ENCODE data around the gene CNTN4. TPM values are rescaled to one million over a fixed set of nuclear protein-coding genes. Genes with fewer than 3 reads are reported as not detected.

CNTN4 gene
- total and polyA plus RNA-seq, 2 experiments from 2014 or later, result 0.91 to 4.0 TPM

- no peak overlapping the region for H3K27ac ChIP-seq (ENCODE audit: low read depth)
- no peaks in the 10 kb centered on the region for H3K79me2 ChIP-seq (replicated peaks; ENCODE audit: insufficient read depth)
- H3K9me3 Mint-ChIP-seq, result peaks cover 100% of the 10 kb centered on the region
- ATAC-seq (no peak), DNase-seq (ENCODE audit: low spot score) (no peak)
- no peaks in the 10 kb centered on the region for H3K27me3 ChIP-seq (ENCODE audit: insufficient read depth)
- no peaks in the 10 kb centered on the region for H3F3A ChIP-seq (replicated peaks; ENCODE audit: low read depth)
- no peaks in the 10 kb centered on the region for H3K4me1 Mint-ChIP-seq
- no peak overlapping the region for H3K4me2 ChIP-seq
- TF ChIP-seq POLR2AphosphoS5 (IDR thresholded peaks at IDR 0.05; ENCODE audit: low read depth), result no peak
- H2AFZ ChIP-seq, result no peak overlapping the region
- H3K9me2 ChIP-seq (ENCODE audit: insufficient read depth), result no peaks in the 10 kb centered on the region
- H3K36me3 ChIP-seq (ENCODE audit: insufficient read depth), result no peaks in the 10 kb centered on the region
- H3K4me3 Mint-ChIP-seq, result no peak overlapping the region
- no peaks in the 10 kb centered on the region for H4K20me1 ChIP-seq (replicated peaks; ENCODE audit: insufficient read depth)
- no peak overlapping the region for H3K27ac Mint-ChIP-seq
- no peaks in the 10 kb centered on the region for H3K4me1 ChIP-seq (ENCODE audit: insufficient read depth)
- H3K36me3 Mint-ChIP-seq (ENCODE audit: low read depth), result peaks cover 37% of the 10 kb centered on the region
- H3K27me3 Mint-ChIP-seq (ENCODE audit: insufficient read depth, low read depth, poor library complexity), result peaks cover 5% of the 10 kb centered on the region
- H3K4me3 ChIP-seq, result no peak overlapping the region
Measured at GRCh38 chr3:3069723-3070122, 971.1 kb downstream of the CNTN4 start.

GRCh38 chr3:3071136-3071535, 972.5 kb downstream of the CNTN4 start:
- no peak for TF ChIP-seq REST (IDR thresholded peaks at IDR 0.05; ENCODE audit: unreplicated experiment)
- H3K9me3 Mint-ChIP-seq, result peaks cover 100% of the 10 kb centered on the region
- H3K36me3 ChIP-seq (ENCODE audit: insufficient read depth), result no peaks in the 10 kb centered on the region
- no peak overlapping the region for H3K4me3 Mint-ChIP-seq
- no peak overlapping the region for H3K4me3 ChIP-seq
- peak overlapping the region; percentile 43; the same call in 1 of the 2 replicates for H2AFZ ChIP-seq
- peaks cover 2% of the 10 kb centered on the region for H3K27me3 Mint-ChIP-seq (ENCODE audit: insufficient read depth, low read depth, poor library complexity)
- no peaks in the 10 kb centered on the region for H3K4me1 ChIP-seq (ENCODE audit: insufficient read depth)
- H3K79me2 ChIP-seq (replicated peaks; ENCODE audit: insufficient read depth), result no peaks in the 10 kb centered on the region
- DNase-seq (ENCODE audit: low spot score) (no peak), ATAC-seq (no peak)
- no peaks in the 10 kb centered on the region for H3F3A ChIP-seq (replicated peaks; ENCODE audit: low read depth)
- H3K27ac ChIP-seq (ENCODE audit: low read depth), result no peak overlapping the region
- H3K27ac Mint-ChIP-seq, result no peak overlapping the region
- H3K36me3 Mint-ChIP-seq (ENCODE audit: low read depth), result peaks cover 30% of the 10 kb centered on the region; the same call in 2 of the 3 replicates
- H3K9me2 ChIP-seq (ENCODE audit: insufficient read depth), result no peaks in the 10 kb centered on the region
- H3K4me1 Mint-ChIP-seq, result no peaks in the 10 kb centered on the region
- H3K4me2 ChIP-seq, result no peak overlapping the region
- no peaks in the 10 kb centered on the region for H4K20me1 ChIP-seq (replicated peaks; ENCODE audit: insufficient read depth)
- no peaks in the 10 kb centered on the region for H3K27me3 ChIP-seq (ENCODE audit: insufficient read depth)

- Histone ChIP-seq H3F3A (replicated peaks; ENCODE audit: low read depth) (no peaks in the 10 kb centered on the region), H3K27ac (ENCODE audit: low read depth) (no peak overlapping the region), H3K27me3 (ENCODE audit: insufficient read depth) (no peaks in the 10 kb centered on the region), H3K4me1 (ENCODE audit: insufficient read depth) (no peaks in the 10 kb centered on the region), H3K79me2 (replicated peaks; ENCODE audit: insufficient read depth) (no peaks in the 10 kb centered on the region), H4K20me1 (replicated peaks; ENCODE audit: insufficient read depth) (no peaks in the 10 kb centered on the region), H3K4me3 (no peak overlapping the region), H2AFZ (no peak overlapping the region), H3K9me2 (ENCODE audit: insufficient read depth) (no peaks in the 10 kb centered on the region), H3K36me3 (ENCODE audit: insufficient read depth) (no peaks in the 10 kb centered on the region), H3K4me2 (no peak overlapping the region)
- no peak for ATAC-seq
- Mint-ChIP-seq H3K36me3 (ENCODE audit: low read depth) (peaks cover 28% of the 10 kb centered on the region), H3K27me3 (ENCODE audit: insufficient read depth, low read depth, poor library complexity) (peaks cover 2% of the 10 kb centered on the region), H3K4me1 (no peaks in the 10 kb centered on the region), H3K4me3 (no peak overlapping the region), H3K27ac (no peak overlapping the region), H3K9me3 (peaks cover 99% of the 10 kb centered on the region)
- DNase-seq (ENCODE audit: low spot score), result no peak
- no peak for TF ChIP-seq EZH2phosphoT487 (IDR thresholded peaks at IDR 0.05; ENCODE audit: unreplicated experiment)
- no peak for TF ChIP-seq ZNF331 (CRISPR knock-in tag; IDR thresholded peaks at IDR 0.05; ENCODE audit: low read depth)
- TF ChIP-seq NANOG (IDR thresholded peaks at IDR 0.05; ENCODE audit: borderline replicate concordance), result no peak
- TF ChIP-seq EZH2 (IDR thresholded peaks at IDR 0.05; ENCODE audit: low read depth, unreplicated experiment), result no peak
- TF ChIP-seq ZNF114 (CRISPR knock-in tag; IDR thresholded peaks at IDR 0.05), result no peak
Measured at GRCh38 chr3:3074551-3075257, 976.0 kb downstream of the CNTN4 start.

All from GM23338 (cell line).